ENCODE results near the gene BICRAL. TPM values are rescaled to one million over a fixed set of nuclear protein-coding genes. Genes with fewer than 3 reads are reported as not detected.

Gene BICRAL
- total RNA-seq, 1 experiment from 2014 or later, result 9.7 TPM

- TF ChIP-seq ZBTB21 (CRISPR knock-in tag; IDR thresholded peaks at IDR 0.05; ENCODE audit: borderline replicate concordance) (no peak), STAT6 (CRISPR knock-in tag; conservative IDR thresholded peaks at IDR 0.05; ENCODE audit: low read depth) (no peak)
Observed at GRCh38 chr6:42916288-42916687, 134.4 kb downstream of the BICRAL start (continued).

Other genes starting within 250 kb of the BICRAL start
- gene UBR2, start 218.0 kb upstream of the BICRAL start, total RNA-seq (2021), result 16.4 to 18.8 TPM (median 17.1 TPM) in 3 replicates
- gene PRPH2, start 59.5 kb upstream of the BICRAL start, total RNA-seq (2021), result 1.0 to 1.9 TPM (median 1.6 TPM) in 3 replicates
- gene TBCC, start 35.9 kb upstream of the BICRAL start, total RNA-seq (2021), result 24.7 to 27.3 TPM (median 25.0 TPM) in 3 replicates
- 91.4 to 107 TPM (median 93.0 TPM) in 3 replicates for gene RPL7L1, start 97.6 kb downstream of the BICRAL start, total RNA-seq (2021)
- gene PTCRA, start 134.0 kb downstream of the BICRAL start, total RNA-seq (2021), result not detected in 3 replicates
- 67.0 to 88.7 TPM (median 86.5 TPM) in 3 replicates for gene CNPY3, start 147.4 kb downstream of the BICRAL start, total RNA-seq (2021)
- gene GNMT, start 178.7 kb downstream of the BICRAL start, total RNA-seq (2021), result 1.6 to 2.7 TPM (median 2.0 TPM) in 3 replicates
- gene PEX6, start 197.1 kb downstream of the BICRAL start, total RNA-seq (2021), result 8.2 to 12.6 TPM (median 11.7 TPM) in 3 replicates
- gene PPP2R5D, start 202.5 kb downstream of the BICRAL start, total RNA-seq (2021), result 47.5 to 52.7 TPM (median 49.0 TPM) in 3 replicates
- 85.0 to 91.2 TPM (median 86.5 TPM) in 3 replicates for gene MEA1, start 231.9 kb downstream of the BICRAL start, total RNA-seq (2021)
- 157 to 172 TPM (median 169 TPM) in 3 replicates for gene KLHDC3, start 232.2 kb downstream of the BICRAL start, total RNA-seq (2021)
- 65.6 to 81.0 TPM (median 67.9 TPM) in 3 replicates for gene RRP36, start 239.6 kb downstream of the BICRAL start, total RNA-seq (2021)

Measured in WTC11 (cell line).